MM.1S (cell line): ENCODE results near the gene C11orf91.

Source experiments
- EZH2 ChIP-seq: fragments of 300-600 bp; sonication (generic); optimal IDR thresholded peaks from 2 replicates; pipeline ENCODE3; 2017; ENCODE audit warnings: low read depth, mild to moderate bottlenecking, antibody characterized with exemption, low read length, mixed read lengths
- EZH2phosphoT487 ChIP-seq: fragments of 300-600 bp; sonication (generic); IDR thresholded peaks from 2 replicates; pipeline ENCODE4 v1.6.1; 2018; ENCODE audit warnings: antibody characterized with exemption, low read length
- TF ChIP-seq, protein P1 (sequence below): fragments of 300-600 bp; sonication (generic); IDR thresholded peaks from 2 replicates; pipeline ENCODE4 v1.5.1; 2016; ENCODE audit warnings: antibody characterized with exemption, low read length, mixed read lengths

DNA sequence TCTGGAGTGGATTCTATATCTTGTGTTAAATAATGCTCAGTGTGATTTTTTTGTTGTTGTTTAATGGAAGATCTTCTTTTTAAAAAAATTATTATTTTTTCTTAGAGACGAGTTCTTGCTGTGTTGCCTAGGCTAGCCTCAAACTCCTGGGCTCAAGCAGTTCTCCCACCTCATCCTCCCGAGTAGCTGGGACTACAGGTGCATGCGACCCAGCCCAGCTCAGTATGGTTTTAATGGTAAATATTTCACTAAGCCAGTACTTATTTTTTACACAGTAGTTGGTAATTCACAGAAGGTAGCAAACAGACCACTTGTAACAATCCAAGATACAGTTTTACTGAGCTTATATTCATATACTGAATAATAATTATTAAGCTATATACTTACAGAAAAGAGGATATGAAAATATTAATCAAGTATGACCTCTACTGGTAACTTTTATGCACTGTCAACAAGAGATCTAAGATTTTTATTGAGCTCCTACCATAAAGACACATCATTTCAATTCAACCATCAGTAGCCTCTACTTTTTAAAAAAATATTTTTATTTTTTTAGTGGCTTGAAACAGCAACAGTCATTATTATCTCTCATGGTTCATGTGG lies 41.7 kb upstream of the C11orf91 start:
- TF ChIP-seq, protein P1, sequence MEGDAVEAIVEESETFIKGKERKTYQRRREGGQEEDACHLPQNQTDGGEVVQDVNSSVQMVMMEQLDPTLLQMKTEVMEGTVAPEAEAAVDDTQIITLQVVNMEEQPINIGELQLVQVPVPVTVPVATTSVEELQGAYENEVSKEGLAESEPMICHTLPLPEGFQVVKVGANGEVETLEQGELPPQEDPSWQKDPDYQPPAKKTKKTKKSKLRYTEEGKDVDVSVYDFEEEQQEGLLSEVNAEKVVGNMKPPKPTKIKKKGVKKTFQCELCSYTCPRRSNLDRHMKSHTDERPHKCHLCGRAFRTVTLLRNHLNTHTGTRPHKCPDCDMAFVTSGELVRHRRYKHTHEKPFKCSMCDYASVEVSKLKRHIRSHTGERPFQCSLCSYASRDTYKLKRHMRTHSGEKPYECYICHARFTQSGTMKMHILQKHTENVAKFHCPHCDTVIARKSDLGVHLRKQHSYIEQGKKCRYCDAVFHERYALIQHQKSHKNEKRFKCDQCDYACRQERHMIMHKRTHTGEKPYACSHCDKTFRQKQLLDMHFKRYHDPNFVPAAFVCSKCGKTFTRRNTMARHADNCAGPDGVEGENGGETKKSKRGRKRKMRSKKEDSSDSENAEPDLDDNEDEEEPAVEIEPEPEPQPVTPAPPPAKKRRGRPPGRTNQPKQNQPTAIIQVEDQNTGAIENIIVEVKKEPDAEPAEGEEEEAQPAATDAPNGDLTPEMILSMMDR: peak; percentile 45
- no peak for TF ChIP-seq EZH2
- TF ChIP-seq EZH2phosphoT487: no peak
